NCI-H1436 (cell line): Measurements from ENCODE around the gene IRX5.

Experiments
- DNase-seq: peaks from one replicate; lab custom pipeline; 2025; lab: John Stamatoyannopoulos, UW

IRX5 gene

DNA sequence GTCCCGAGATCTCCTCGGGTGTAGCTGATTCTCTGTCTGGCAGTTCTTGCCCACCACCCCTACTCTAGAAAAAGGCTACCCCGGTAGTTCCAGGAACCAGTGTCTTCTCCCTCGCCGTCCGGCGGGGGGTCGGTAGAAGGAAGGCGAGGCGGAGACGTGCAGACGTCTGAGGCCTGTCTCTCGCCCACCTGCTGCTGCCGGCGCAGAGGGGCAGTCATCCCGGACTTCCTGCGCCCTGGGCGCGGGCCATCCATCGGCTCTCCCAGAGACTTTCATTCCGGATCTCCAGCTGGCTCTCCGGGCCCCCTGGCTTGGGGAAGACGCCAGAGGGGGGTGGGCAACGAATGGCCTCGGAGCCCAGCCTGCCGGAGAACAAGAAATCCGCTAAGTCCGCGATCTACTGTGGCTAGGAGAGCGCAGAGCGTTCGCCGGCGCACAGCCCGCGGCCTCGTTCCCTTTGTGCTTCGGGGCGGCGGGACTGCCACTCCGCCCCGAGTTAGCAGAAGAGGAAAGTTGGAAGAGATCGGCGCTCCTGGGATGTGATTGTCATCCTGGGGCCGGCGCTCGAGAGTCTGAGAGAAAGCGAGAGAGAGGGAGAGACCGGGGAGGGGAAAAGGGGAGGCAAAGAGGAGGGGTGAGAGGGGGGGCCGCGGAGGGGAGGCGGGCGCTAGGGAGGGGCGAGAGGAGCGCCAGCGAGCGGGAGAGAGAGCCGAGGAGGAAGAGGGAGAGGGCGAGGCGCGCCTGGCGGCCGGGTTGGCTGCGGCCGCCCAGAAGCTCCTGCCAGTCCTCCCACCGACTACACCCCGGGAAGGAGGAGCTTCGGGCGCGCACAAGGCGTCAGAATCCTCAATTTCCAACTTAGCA lies at the start of gene IRX5:
IRX5 (plus strand) TSS at position 861 of the 864 bp plus-strand sequence. CDS start 334 bp downstream, outside the sequence.
- DNase-seq: peak; percentile 93

DNA sequence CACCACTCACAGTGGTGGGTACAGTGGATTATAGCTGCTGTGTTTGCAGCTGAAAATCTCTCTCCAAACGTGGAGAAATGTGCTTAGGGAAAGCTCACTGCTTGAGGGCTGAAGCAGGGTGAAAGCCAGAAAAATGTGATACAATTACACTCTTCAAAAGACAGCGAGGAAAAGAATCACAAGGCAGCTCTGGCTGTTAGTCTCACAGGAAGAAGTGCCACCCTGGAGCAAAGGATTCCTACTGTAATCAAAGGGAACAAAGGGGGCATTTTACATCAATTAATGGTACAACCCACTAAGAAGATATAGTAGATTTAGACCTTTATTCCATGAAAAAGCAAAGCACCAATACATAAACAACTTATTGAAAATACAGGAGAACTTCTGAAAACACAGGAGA lies 48.1 kb upstream of the IRX5 start:
- no peak for DNase-seq

DNA sequence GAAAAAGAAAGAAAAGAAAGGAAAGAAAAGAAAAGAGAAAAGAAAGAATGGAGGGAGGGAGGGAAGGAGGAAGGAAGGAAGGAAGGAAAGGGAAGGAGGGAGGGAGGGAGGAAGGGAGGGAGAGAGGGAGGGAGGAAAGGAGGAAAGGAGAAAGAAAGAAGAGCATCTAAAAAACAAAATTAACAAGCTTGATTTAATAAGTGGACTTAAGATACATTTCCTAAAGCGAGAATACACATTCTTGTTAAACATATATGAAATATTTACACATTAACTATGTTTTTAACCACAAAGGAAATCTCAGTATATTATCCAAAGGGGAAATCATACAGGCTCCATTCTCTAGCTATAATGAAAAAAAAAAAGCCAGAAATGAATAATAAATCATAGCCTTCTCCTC lies 47.3 kb upstream of the IRX5 start:
- no peak for DNase-seq

DNA sequence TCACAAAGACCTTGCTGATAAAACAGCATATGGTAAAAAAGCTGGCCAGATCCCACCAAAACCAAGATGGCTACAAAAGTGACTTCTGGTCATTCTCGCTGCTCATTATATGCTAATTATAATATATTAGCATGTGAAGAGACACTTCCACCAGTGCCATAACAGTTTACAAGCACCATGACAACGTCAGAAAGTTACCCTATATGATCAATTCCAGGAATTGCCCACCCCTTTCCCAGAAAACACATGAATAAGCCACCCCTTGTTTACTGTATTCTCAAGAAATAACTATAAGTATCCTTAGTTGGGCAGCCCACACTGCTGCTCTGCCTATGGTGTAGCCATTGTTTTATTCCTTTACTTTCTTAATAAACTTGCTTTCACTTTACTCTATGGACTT lies 44.6 kb upstream of the IRX5 start:
- DNase-seq: no peak

DNA sequence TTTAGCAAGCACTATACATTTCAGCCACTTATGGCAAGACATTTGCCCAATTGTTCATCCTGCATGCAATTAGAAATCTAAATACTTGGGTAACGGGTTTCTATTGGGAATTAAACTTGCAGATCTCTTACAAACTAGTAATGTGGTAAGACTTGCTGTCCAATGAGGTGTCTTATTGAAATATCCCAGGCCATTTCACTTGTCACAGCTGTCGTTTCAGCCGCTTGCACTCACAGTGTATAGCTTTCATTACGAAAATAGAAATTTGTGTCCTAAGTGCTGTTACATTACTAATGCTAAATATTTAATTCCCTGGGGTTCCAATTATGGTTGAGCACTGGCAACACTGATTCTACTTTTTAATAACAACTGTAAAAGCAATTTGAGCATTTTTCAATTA lies 40.3 kb upstream of the IRX5 start:
- peak; percentile 1 for DNase-seq

GRCh38 chr16:54891346-54891745 lies 39.3 kb upstream of the IRX5 start:
- DNase-seq: no peak

DNA sequence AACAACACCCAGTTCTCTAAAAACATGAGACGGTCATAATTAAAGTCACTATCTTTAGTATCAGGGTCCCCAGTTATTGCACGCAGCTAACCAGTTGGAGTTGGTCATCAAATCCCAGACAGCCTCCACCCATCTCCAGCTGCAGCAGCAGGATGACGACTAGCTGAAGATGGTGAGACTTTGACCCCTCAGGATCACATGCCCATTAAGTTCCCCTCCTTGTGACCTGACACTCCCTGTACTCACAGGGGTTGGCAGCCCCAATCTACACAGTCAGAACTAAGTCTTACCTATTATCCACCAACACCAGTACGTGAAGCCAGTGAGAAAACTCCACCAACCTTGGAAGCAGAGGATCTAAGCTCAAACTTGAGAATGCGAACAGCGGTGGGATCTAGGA lies 37.7 kb upstream of the IRX5 start:
- no peak for DNase-seq

DNA sequence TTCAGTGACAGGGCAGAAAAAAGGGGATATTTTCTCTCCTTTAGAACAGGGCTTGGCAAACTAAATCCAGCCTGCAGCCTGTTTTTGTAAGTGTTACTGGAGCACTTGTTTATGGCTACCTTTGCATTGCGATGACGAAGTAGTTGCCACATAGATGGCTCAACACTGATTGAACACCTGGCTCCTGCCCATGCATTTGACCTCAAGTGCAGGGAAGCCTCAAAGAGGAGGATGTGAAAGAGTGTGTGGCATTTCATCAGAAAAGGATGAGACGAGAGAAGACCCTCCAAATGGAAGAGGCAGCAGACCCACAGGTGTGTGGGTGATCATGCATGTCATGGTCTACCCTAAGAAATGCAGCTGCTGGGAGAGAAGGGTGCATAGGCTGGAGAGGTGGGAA lies 32.7 kb upstream of the IRX5 start:
- no peak for DNase-seq

DNA sequence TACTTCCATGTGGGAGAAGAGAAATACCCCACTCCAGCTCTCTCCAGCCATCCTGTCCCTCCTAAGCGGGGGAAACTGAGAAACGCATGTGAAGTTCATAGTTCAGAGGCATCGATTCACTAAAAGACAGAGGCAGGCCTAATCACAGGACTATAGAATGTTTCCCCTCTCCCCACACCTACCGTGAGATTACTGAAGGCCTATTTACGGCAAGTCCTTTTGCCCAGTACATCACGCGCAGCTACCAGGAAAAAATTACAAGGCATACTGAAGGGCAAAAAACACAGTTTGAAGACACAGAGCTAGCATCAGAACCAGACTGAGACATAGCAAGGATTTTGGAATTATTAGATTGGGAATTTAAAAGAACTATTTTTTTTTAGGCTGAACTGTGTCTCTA lies 29.1 kb upstream of the IRX5 start:
- DNase-seq: no peak

DNA sequence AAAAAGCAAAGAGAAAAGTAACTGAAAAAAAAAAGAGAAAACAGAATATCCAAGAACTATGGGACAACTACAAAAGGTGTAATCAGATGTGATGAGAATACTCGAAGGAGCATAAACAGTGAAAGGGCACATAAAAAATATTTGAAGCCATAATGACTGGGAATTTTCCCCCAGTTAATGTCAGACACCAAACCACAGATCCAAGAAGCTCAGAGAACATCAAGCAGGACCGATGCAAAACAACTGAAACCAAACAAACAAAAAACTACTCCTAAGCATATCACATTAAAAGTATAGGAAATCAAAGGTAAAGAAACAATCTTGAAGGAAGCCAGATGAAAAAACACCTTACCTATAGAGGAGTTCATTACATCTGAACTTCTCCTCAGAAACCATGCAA lies 27.6 kb upstream of the IRX5 start:
- DNase-seq: no peak

GRCh38 chr16:54911079-54911478 lies 19.6 kb upstream of the IRX5 start:
- no peak for DNase-seq

DNA sequence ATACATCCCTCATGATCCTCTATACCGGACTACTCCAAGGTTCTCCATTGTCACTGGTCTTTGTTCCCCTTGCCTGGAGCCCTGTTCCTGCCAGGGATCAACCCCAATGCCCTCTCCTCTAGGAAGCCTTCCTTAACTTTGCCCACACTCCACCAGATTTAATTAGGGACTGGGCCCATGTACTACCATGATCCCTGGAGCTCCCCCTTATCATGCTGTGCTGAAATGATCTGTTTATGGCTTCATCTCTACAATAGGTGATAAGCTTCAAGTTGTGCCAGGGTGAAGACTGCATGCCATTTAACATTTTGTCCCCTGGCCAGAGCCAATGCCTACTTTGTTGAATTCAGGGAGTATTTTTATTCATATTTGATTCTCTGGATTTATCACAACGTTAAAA lies 17.9 kb upstream of the IRX5 start:
- no peak for DNase-seq

DNA sequence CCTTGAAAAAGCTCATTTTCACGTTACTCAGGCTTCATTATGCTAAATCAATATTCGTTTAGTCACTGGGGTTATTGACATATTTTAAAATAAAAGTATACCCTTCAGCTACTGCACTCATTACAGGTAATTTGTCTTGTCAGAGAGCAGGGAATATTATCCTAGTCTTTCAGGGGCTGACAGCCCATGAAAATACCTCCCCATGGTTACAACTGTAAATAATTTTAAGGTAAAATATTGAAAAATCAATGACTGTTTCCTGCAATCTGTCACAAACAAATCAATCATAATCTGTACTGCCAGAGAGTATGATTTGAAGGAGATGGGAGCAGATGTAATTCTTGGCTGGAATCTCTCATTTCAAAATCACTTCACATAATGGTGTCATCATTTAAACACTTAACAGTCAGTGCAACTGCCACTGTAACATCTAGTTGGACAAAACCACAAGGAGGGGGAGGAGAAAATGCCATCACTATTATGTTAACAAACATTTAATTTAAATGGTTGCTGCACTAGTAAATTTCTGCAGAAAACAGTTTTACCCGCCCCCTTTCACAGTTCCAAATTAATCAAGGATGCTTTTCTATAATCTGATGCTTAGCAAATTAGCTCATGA lies 9.3 kb upstream of the IRX5 start:
- peak; percentile 57 for DNase-seq

DNA sequence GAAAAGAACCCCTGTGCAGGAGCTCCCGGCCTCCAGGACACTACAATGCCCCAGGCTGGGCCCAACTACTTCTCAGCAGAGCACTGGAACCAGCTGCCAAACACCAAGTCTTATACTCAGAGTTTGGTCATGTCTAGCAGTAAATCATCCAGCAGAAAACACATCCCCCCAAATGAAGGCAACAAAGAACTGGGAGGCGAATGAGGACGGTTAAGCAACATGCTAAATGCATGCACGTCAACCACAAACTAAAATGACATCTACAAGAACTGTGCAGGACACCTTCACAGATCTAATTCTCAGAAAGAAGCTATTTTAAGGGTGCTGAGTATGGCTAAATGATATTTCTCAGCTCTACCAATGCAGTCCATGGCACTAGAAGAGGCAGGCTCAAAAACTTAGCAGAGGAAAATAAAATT lies 7.6 kb upstream of the IRX5 start:
- no peak for DNase-seq

DNA sequence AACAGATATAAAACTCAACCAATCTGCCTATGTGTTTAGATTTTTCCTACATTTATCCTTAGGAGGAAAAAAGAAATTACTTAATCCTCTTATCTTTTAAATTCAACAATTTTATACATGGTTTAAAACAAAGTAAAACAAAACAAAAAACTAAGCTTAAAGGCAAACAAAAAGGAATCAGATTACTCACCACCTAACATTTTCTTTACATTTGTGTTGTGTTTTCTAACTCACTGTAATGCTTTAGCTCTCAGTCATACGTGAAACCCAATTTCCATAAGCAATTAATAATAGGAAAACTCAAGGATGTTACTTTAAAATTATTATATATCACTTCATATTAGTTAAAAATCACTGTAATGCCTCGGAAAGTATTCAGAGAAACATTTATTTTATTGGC lies 6.7 kb upstream of the IRX5 start:
- DNase-seq: no peak

DNA sequence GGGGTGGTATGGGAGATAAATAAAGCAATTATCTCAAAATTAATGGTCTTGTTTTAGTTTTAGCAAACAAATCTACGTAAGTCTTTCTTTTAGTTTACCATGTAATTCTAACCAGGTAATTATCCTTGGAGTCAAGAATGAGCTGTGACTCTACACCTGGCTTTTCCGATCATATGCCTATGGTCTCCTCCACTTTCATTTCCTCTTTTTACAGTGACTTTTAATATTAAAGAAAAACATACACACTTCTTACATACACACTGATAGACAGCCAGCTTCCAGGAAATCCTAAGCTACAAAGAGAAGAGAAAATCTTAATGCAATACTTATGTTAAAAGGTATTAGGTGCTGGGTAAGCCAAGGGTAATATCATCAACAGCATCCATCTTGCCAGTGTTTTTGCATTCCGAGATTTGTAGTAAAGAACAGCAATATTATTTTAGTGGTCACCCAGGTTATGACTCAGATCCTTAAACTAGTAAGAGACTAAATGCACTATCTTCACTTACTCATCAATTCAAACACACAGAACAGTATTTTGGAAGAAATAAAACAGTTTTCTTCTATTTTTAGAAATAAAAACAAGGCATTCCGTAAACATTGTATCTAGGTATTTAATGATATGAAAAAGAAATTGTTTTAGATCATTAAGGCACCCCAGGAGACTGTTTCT lies 4.4 kb upstream of the IRX5 start:
- DNase-seq: no peak

DNA sequence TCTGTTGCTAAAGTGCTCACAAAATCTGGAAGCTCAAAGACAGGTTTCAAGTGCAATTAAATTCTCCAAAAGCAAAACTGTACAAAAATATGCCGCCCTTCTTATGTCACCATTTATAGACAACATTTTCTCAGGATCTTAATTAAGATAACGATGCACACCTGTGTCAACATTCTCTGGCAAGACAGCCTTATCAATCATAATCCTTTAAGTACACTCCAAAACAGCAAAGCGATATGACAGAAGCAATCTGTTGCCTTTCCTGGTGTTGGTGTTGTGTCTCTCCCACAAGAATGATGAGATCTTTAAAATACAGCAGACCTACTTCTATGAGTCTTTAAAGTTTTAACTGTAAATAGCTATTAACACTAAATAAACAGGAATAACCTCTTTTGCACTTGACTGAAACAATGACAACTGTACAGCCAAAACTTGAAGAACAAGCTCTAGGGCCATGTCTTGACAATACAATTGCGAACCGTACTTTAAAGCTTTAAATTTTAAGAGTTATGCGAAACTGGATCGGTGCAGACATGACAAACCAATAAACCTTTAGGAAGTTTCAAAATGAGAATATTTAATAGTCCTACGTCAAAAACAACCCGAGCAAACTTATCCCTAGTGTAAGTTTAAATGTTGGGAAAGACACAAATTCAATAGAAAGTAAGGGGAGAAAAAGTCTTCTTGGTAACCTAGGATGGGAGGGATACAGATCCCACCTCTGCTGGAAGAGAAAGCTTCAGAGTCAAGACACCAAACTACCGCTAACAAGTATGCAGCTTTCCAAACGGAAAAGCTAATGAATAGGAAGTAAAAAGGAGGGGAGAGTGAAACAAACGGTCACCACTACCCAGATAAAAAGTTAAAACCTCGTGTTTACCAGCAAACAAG lies 3.3 kb upstream of the IRX5 start:
- peak; percentile 44 for DNase-seq

DNA sequence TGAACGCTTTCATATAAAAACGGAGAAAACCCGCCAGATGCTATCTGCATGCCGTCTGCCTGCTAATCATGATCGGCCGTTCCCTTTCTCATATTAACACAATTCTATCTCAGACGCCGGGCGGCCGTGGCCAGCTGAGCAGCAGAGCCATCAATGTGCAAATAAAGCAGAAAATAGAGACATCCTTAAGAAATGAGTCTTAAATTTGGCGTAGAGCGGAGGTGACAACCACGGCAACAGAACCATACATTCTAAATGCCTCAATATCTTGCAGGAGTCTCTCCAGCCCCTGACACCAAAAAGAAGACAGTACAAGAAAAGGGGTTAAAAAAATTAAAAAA lies 2.7 kb upstream of the IRX5 start:
- DNase-seq: no peak

DNA sequence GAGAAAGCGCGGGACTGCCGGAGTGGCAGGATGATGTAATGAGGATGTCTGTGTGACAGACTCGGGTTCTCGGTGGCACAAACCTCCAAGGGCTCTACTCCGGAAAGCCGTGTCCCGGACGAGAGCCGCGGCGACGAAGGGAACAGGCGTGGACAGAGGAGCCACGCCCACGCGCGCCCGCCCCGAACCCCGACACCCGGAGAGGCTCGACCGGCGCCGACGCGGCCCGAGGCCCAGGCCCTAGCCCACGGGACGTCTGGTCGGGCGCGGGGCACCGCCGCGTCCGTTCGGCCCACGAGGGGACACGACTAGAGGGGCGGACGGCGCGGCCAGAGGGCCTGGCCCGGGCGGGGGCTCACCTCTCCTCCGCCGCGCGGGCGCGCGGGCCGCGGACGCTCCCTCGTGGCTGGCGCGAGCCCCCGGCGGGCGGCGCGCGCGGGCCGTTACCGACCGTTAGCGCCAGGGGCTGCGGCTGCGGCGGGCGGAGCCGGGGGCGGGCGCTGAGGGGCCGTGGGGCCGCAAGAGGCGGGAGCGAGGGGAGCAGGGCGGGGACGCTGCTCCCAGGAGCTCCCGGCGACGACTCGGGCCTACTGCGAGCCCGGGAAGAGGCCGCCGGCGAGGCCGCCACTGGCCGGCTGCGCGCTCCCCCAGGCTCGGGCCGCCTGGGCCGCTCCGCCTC lies 2.1 kb upstream of the IRX5 start:
- peak; percentile 76 for DNase-seq

GRCh38 chr16:54929090-54930004 lies 1.3 kb upstream of the IRX5 start:
- DNase-seq: peak; percentile 99

DNA sequence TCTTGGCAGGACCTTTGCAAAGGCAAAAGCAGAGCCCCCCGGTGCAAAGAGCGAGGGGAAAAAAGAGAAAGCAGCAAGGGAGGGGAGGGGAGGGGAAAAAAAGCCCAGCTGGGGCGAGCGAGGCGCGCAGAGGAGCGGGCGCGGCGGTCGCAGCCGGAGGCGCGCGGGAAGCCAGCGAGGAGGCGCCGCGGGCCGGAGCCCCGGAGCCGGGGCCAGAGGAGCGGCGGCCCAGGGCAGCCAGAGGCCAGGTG lies 129 bp downstream of the IRX5 start:
- DNase-seq: no peak
